C4-2B (cell line): ENCODE data around the gene FECH.

Source experiments
- H3K27ac ChIP-seq: fragments of 450-650 bp; 2 replicates; pipeline ENCODE4 v1.5.1; 2017
- ZFX ChIP-seq: fragments of 450-650 bp; IDR thresholded peaks from 2 replicates; pipeline ENCODE4 v1.6.1; 2017
- TF ChIP-seq, protein P1 (sequence below): fragments of 450-650 bp; conservative IDR thresholded peaks from 2 replicates; pipeline ENCODE4 v1.5.1; 2017; ENCODE audit warnings: mild to moderate bottlenecking

Gene FECH

DNA sequence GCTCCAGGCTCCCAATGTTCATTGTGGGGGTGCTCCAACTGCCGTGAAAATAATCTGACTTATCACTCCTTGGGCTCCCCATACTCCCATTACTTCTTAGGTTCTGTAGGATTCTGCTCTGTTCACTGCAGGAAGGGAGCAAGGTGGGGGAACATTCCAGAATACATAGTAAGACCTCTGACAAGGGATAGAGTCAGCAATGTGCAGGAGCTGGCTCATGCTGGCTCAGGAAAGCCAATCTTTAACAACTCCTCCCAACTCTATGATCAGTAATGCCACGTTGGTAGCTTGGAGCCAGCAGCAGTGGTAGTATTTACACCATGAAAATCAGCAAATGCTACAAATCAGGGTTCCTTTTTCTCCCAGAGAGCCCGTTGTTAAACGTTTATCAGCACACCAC is 44.4 kb downstream of the FECH start:
- no peak overlapping the region for H3K27ac ChIP-seq
- TF ChIP-seq ZFX: no peak

GRCh38 chr18:57539702-57540101 is 46.8 kb downstream of the FECH start:
- H3K27ac ChIP-seq: no peak overlapping the region
- TF ChIP-seq, protein P1, sequence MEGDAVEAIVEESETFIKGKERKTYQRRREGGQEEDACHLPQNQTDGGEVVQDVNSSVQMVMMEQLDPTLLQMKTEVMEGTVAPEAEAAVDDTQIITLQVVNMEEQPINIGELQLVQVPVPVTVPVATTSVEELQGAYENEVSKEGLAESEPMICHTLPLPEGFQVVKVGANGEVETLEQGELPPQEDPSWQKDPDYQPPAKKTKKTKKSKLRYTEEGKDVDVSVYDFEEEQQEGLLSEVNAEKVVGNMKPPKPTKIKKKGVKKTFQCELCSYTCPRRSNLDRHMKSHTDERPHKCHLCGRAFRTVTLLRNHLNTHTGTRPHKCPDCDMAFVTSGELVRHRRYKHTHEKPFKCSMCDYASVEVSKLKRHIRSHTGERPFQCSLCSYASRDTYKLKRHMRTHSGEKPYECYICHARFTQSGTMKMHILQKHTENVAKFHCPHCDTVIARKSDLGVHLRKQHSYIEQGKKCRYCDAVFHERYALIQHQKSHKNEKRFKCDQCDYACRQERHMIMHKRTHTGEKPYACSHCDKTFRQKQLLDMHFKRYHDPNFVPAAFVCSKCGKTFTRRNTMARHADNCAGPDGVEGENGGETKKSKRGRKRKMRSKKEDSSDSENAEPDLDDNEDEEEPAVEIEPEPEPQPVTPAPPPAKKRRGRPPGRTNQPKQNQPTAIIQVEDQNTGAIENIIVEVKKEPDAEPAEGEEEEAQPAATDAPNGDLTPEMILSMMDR: no peak
- no peak for TF ChIP-seq ZFX

DNA sequence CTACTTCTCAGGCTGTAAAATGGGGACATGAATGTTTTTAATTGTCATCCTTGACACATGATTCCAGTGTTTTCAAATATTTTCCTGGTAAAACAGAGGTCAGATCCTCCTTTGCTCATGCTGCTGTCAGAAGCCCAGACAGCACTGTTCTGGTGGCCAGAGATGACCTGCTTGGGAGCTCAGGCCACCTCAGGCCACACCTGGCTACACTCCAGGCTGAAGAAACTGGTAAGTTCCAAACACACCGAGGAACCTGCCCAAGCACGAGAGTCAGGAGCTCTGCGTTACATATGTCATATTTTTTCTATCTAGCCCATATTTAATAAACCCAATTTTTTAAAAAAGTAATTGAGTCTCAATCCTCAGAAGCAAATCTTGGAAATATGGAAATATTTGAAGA is 47.9 kb downstream of the FECH start:
- TF ChIP-seq ZFX: no peak
- TF ChIP-seq, protein P1: no peak
- H3K27ac ChIP-seq: no peak overlapping the region

DNA sequence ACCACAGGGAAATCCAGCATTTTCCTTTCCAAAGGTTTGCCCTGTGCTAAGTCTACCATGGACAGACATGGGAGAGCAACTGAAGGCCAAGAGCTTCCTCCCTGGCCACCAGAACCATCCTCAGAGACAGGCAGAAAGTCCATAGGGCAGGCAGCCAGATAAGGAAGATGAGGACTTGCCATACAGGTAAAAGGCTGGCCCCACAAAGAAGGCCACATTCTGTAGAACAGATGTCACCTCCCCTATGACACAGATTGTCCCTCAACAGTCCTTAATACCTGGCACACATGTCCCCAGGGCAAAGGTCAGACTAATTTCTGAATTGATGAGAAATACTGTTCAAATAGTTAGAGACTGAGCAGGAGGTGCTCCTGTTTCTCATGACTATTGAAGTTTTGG is 52.0 kb downstream of the FECH start:
- TF ChIP-seq, protein P1: no peak
- TF ChIP-seq ZFX: no peak
- H3K27ac ChIP-seq: no peak overlapping the region

DNA sequence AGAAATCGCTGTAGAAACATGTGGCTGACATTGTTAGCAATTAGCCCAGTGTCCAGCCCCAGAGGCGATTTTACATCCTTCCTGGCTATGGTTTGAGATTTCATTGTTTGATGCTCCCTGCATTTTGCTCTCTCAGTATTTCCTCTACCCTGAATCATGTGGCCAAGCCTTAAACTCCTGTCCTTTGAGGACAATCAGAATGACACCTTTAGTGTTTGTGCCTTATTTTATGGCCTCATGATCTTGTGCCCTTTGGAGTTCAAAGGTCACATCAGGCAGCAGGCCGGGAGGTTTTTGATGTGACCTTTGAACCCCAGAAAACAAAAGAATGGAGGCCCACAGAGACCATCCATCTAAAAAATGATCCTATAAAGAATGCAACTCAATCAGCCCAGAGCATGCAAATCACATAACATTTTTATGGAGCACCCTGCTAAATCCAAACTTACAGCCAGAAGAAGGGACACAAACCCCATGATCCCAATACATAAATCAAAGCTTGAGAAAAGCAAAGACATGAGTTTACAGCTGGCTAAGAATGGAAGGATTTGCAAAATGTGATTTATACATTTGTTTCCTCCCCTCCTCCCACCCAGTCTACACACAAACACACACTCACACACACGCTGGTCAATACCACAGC is 52.5 kb downstream of the FECH start:
- peak overlapping the region; percentile 12; the same call in 1 of the 2 replicates for H3K27ac ChIP-seq
- TF ChIP-seq ZFX: no peak
- TF ChIP-seq, protein P1: no peak

DNA sequence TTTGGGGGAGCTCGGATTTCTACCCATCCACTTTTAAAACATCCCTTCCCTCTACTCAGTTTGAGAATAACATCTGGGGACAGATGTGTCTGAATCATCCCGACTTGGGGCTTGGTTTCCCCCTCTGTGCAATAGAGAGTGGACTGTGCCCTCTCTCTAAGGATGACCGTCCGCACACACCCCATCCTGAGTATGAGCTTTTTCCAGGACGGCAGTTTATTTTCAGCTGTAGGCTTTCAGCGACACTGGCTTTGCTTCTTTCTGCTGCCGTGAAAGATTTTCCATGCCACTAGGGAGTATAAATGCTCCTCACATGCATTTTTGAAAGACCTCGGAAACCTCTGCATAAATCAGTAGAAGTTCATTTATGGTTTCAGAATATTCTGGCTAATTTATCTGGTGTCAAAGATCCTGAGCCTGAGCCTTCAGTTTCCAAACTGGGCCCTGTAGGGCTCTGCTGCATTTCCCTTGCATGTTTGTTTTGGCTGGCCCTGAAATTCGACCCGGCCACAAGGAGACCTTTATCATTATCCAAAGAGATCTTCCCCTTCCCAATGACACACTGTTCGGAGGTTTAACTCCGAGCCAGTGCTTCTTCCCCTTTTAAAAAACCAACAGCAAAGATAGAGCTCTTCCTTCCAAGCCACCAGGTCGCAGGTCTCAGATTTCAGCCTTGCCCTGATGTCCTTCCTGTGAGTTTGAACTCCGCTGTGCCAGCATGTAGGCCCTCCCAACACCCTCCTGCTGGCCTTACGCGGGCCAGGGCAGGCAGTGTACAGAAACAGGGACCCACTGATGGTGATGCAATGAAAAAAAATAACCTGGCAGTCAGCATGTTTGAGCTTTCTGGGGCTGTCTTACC is 53.3 kb downstream of the FECH start:
- no peak for TF ChIP-seq ZFX
- TF ChIP-seq, protein P1: no peak
- peak overlapping the region; percentile 12; the same call in 1 of the 2 replicates for H3K27ac ChIP-seq

DNA sequence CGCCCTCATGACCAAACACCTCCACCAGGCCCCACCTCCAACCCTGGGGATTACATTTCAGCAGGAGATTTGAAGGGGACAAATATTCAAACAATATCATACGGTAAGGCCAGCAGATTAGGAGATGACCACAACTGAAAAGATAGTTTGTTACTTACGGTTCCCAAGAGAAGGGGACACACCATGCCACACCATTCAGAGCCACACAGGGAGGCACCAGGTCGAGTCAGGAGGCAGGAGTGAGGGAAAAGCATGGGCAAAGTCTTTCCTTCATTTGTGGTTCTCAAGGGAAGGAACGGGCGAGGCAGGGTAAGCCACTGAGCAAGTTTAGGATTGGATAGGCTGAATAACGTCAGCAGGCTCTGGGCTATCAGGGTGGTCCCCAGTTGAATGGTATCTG is 57.4 kb downstream of the FECH start:
- H3K27ac ChIP-seq: no peak overlapping the region
- TF ChIP-seq, protein P1: no peak
- TF ChIP-seq ZFX: no peak
